Measurements from ENCODE around the gene HMCN1.
"Not testable (repeated sequence)": the region's sequence is repeated elsewhere in the genome, so short reads cannot be mapped to it uniquely, and the experiment has no call there.

HMCN1 gene

DNA sequence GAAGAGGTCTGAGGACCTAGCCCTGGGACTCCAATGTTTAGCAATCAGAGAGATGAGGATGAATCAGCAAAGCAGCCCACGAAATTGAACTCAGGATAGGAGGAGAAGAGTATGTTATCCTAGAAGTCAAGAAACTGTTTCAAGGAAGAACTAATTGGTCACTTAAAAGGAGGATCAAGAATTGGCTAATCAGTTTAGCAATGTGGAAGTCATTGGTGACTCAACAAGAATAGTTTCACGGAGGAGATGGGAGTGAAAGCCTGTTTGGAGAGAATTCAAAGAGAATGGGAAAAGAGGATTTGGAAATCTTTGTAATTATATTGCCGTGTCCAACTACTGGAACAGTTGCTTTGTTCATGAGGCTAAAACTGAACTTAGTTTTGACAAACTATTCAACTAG lies 7.4 kb downstream of the HMCN1 start:
- no peak for DNase-seq (ENCODE audit: low read depth in 2 of 2)

DNA sequence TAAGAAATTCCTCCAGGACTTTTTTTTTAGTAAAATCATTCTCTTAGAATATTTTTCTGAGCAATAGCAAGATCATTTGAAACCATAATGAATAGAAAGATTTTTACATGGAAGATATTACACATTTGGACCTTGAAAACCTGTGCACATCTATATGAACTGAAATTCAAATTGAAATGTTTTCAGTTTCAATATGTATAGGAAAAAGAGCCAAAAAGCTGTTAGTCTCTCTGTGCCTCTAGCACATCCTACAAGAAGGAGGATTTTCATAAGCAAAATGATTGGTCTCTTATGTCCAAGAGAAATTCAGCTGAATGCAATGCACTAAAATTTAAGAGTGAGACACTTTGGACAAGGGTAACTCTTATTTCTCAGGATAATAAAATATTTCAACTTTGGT lies 8.2 kb downstream of the HMCN1 start:
- no peak for DNase-seq (ENCODE audit: low read depth in 2 of 2)

DNA sequence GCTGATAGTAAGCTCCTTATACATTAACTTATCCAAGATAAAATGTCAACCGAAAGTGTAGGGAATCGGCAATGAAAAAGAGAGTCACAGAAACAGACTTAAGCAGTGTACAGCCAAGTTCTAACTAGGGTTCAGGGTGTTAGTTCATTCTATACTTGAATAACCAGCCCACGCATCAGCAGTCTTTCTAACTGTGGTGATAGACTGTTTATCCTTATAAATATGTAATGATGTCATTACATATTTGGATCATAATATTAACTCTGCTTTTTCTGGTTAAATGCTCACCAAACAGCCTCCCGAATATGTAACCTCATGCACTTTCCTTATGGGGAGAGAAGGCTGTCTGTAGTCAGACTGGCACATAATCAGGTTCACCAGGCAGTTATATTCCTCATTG lies 11.0 kb downstream of the HMCN1 start:
- no peak for DNase-seq (ENCODE audit: low read depth in 2 of 2)

DNA sequence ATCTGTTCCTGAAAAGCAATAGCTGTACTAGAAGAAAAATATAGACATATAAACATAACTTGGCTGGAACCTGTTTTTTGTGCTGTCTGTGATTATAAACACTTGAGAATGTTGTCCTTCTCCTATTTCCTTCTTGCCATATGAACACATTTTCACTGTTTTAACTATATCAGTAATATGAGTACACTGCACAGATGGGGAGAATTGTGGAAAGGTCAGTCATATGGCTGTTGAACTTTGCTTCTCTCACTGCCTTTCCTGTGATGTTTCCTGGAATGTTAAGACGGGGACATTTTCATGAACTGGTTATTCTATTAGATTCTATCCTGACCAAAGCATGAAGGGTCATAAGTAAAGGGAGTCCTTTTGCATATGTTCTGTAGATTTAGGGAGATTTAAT lies 24.9 kb downstream of the HMCN1 start:
- no peak for DNase-seq (ENCODE audit: low read depth in 2 of 2)

- no peak for DNase-seq (ENCODE audit: low read depth in 2 of 2)
Observed at GRCh38 chr1:185761841-185762240, 27.6 kb downstream of the HMCN1 start.

DNA sequence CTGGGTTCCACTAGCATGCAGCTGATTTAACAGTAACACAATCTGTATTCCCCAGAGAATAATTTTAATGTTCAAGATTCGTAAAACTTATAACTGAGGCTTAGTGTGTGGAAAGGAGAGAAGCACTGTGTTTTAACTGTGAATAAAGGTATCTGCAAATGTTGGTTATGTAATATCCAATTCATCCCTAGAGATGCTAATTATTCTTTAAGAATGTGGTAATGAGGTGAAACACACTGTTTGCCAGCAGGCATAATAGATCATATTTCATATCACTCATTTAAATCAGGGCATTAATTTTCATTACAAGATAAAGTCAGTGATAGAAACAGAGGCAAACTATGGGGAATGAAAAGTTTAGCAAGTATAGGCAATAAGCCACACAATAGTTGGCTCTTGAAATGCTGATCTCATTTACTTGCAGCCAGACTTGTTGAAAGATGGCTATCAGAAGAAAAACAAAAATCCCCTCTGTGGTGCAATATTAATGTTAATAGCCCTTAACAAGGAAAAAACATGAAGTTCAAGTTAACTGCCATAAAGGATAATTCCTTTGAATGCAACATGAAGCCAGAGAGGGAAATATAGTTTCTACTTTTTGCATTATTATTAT lies 33.4 kb downstream of the HMCN1 start:
- DNase-seq (ENCODE audit: low read depth in 2 of 2): no peak

GRCh38 chr1:185768371-185768770 lies 34.2 kb downstream of the HMCN1 start:
- no peak for DNase-seq (ENCODE audit: low read depth in 2 of 2)

DNA sequence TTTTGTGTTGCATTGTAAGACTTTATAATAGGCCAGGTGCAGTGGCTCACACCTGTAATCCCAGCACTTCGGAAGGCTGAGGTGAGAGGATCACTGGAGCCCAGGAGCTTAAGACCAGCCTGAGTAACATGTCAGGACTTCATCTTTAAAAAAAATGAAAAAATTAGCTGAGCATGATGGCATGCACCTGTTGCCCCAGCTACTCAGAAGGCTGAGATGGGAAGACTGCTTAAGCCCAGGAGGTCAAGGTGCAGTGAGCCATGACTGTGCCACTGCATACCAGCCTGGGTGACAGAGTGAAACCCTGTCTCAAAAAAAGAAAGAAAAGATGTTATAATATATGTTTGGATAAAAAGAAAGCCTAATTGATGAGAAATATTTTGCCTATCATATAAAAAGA lies 34.9 kb downstream of the HMCN1 start:
- no peak for DNase-seq (ENCODE audit: low read depth in 2 of 2)

GRCh38 chr1:185774394-185774793 lies 40.2 kb downstream of the HMCN1 start:
- no peak for DNase-seq (ENCODE audit: low read depth in 2 of 2)

- DNase-seq (ENCODE audit: low read depth in 2 of 2): no peak
Observed at GRCh38 chr1:185775501-185775900, 41.3 kb downstream of the HMCN1 start.

GRCh38 chr1:185776522-185776921 lies 42.3 kb downstream of the HMCN1 start:
- DNase-seq (ENCODE audit: low read depth in 2 of 2): no peak

GRCh38 chr1:185783860-185784259 lies 49.7 kb downstream of the HMCN1 start:
- DNase-seq (ENCODE audit: low read depth in 2 of 2): not testable (repeated sequence)

DNA sequence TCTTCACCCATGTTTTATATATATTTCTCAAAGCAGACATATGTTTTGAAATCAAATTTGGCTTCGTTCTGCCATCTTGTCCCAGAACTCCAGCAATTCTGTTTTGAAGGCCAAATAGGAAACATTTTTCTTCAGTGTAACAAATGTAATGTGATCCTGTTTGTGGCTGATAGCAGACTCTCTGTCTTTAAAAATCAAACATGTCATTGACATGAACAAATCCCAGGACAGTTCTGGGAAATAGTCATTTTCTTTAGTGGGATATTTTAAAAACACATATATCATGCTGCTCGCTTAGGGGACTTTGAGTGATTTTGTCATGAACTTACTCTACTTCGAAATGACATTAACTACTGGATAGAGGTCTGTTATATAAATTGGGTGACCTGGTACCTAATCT lies 51.4 kb downstream of the HMCN1 start:
- DNase-seq (ENCODE audit: low read depth in 2 of 2): no peak

DNA sequence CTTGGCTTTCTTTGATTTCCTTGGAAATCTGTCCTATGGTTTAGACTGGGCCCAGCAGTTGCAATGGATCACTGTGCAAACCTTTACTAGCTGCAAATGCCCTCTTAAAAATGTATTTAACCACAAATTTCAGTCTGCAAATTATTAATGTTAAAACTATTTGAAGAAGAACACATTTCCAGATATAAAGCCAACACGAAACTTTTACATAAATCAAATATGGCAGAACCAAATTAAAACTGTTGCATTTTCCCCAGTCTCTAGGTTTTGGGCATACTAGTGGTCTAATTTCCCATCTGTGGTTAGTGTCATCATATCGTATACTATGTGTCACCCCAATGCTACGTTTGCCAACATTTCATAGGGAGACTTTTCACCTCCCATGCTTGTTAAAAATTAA lies 52.3 kb downstream of the HMCN1 start:
- DNase-seq (ENCODE audit: low read depth in 2 of 2): no peak

GRCh38 chr1:185787238-185787637 lies 53.0 kb downstream of the HMCN1 start:
- DNase-seq (ENCODE audit: low read depth in 2 of 2): no peak

GRCh38 chr1:185788386-185788785 lies 54.2 kb downstream of the HMCN1 start:
- no peak for DNase-seq (ENCODE audit: low read depth in 2 of 2)

DNA sequence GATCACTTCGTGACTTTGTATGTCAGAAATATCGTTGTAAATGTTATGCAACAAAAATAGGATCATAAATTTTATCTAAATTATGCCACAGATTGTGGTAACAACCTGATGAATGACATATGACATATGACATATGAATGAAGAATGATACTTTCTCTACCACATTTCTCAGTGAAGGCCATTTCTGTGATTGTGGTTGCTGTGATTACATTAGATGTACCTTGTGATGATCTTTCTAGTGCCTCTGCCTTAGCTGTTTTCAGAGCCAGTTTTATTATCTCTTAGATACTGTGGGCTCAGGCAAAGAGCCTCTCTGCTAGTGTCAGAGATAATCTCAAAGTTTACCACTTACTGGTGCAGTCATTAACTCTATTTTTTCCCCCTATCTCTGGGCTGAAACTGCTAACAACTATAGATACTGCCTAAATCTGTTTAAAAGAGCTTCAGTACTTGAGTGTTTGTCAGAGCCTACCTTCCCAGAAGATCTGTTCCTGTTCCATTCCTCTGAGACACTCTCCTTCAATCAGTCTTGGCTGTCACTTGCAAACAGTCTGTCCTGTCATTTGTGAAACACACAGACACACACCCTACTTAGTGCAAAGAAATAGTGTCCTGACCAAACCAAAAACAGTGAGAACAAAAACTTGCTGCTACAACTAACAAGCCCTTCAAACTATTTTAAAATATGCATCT lies 55.5 kb downstream of the HMCN1 start:
- DNase-seq (ENCODE audit: low read depth in 2 of 2): no peak

DNA sequence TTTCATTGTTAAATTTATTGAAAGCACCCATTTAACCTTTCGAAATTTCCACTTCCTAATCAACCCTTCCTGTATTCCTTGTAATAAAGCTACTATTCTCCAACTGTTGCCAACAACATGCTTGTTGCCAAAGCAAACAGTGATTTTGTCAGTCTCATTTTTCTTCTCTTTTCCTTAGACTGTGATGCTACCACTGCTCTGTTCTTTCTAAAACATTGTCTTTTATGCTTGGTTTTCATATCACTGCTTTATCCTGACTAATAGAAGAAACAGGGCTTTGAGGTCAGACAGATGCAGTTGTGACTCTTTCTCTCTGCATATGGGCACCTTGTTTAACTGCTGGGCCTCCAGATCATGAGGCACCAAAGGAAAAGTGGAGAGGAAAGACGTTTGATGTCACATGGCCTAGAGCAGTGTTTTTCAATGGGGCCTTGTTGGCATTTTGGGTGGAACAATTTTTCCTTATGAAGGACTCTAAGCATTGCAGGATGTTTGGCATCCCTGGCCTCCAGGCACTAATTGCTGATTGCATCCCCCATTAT lies 56.1 kb downstream of the HMCN1 start:
- no peak for DNase-seq (ENCODE audit: low read depth in 2 of 2)

DNA sequence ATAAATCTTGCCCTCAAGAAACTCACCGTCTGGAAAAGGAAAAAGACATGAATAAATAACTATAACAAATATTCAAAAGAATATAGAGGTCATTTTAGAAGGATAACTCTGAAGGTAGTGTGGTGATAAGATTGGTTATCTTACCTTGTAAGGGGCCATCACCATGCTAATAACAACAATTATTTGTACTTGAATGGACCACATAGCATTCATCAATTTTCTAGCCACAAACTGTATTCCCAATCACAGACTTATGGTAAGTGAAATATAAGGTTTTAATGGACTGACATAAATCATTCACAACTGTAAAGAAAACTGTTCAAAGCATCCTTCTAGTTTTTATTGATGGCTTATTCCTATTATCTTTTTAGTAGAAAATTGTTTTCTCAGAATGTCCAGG lies 57.8 kb downstream of the HMCN1 start:
- no peak for DNase-seq (ENCODE audit: low read depth in 2 of 2)

DNA sequence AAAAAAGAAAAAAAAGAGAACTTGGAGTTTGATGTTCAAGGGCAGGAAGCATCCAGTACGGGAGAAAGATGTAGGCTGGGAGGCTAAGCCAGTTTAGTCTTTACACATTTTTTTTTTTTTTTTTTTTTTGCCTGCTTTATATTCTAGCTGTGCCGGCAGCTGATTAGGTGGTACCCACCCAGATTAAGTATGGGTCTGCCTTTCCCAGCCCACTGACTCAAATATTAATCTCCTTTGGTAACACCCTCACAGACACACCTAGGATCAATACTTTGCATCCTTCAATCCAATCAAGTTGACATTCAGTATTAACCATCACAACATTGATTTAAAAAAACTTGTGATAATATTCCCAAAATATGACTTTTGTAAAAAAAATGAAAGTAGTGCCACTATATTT lies 60.3 kb downstream of the HMCN1 start:
- DNase-seq (ENCODE audit: low read depth in 2 of 2): not testable (repeated sequence)

DNA sequence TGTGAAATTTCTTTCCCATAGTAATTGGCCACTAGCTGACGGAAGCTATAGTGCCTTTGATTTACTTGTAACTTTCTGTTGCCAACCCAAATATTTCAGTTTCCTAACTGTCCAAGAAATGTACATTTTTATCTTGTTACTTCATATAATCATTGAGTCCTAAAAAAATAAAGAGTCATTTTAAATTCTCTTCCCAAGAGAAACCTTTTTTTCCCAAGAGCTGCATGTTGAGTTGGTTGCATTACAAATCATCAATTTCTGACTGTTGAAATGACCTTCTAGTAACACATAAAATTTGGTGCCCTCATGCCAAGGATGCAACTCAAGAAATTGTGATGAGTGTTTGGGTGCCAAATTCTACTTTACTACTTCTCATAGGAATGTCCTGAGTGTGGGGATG lies 61.0 kb downstream of the HMCN1 start:
- no peak for DNase-seq (ENCODE audit: low read depth in 2 of 2)

DNA sequence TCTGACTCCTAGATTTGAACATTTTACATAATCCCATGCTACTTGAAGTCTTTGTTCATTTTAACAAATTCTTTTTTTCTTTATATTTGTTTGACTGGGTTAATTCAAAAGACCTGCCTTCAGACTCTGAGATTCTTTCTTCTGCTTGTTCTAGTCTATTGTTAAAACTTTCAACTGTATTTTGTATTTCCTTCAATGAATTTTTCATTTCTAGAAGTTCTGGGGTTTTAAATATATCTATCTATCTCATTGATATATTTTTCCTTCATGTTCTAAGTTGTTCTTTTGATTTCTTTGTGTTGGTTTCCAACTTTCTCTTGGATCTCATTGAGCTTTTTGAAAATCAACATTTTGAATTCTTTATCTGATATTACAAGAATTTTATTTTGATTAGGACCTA lies 64.3 kb downstream of the HMCN1 start:
- no peak for DNase-seq (ENCODE audit: low read depth in 2 of 2)

DNA sequence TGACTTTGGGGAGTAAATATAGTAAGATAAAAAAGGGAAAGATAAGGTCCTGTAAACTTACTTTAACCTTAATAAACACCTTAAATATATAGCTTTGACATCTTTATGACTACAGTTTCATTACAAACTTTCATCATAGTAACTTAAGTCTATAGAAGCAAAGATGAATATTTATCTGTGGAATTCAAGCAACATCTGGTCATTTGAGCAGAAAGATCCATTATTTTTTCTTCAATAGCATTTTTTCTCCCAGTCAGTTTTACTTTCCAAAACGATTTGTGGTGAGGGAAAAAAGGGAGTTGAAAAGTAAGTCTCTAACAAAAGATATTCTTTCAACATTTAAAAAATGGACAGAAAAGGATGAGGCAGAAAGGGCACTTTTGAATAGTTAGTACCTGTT lies 69.0 kb downstream of the HMCN1 start:
- no peak for DNase-seq (ENCODE audit: low read depth in 2 of 2)

GRCh38 chr1:185804206-185804605 lies 70.0 kb downstream of the HMCN1 start:
- no peak for DNase-seq (ENCODE audit: low read depth in 2 of 2)

Data from stimulated activated CD4-positive, alpha-beta T cell treated with anti-CD3 and anti-CD28 coated beads, Interleukin-15, amount 100 ng/mL, for 48 hours (primary cell).